Fibroblast of skin of scalp (primary cell): ENCODE results near the gene GAPT.
A peak's percentile ranks its signal among the peaks of the same experiment; 100 is the strongest.

Experiments
- DNase-seq: peaks from one replicate; pipeline ENCODE4 v3.0.0-alpha.2; 2013

Gene GAPT

GRCh38 chr5:58462154-58462553, 29.1 kb upstream of the GAPT start:
- DNase-seq: peak; percentile 20

GRCh38 chr5:58462623-58463230, 28.5 kb upstream of the GAPT start:
- DNase-seq: peak; percentile 75

GRCh38 chr5:58466939-58467338, 24.3 kb upstream of the GAPT start:
- DNase-seq: peak; percentile 72

- no peak for DNase-seq
Observed at GRCh38 chr5:58469896-58470295, 21.3 kb upstream of the GAPT start.

- no peak for DNase-seq
Observed at GRCh38 chr5:58475404-58475803, 15.8 kb upstream of the GAPT start.

- no peak for DNase-seq
Observed at GRCh38 chr5:58477760-58478376, 13.4 kb upstream of the GAPT start.

- DNase-seq: no peak
Observed at GRCh38 chr5:58481066-58481676, 10.1 kb upstream of the GAPT start.

GRCh38 chr5:58481828-58482227, 9.4 kb upstream of the GAPT start:
- DNase-seq: no peak

- DNase-seq: no peak
Observed at GRCh38 chr5:58482536-58482935, 8.7 kb upstream of the GAPT start.

GRCh38 chr5:58484505-58484904, 6.7 kb upstream of the GAPT start:
- DNase-seq: no peak

GRCh38 chr5:58486290-58486689, 4.9 kb upstream of the GAPT start:
- no peak for DNase-seq

- DNase-seq: no peak
Observed at GRCh38 chr5:58490402-58491050, 709 bp upstream of the GAPT start.

GRCh38 chr5:58493141-58493540, 1.9 kb downstream of the GAPT start:
- no peak for DNase-seq

GRCh38 chr5:58496488-58496887, 5.3 kb downstream of the GAPT start:
- no peak for DNase-seq

- DNase-seq: no peak
Observed at GRCh38 chr5:58497386-58497785, 6.2 kb downstream of the GAPT start.

- DNase-seq: no peak
Observed at GRCh38 chr5:58497921-58498320, 6.7 kb downstream of the GAPT start.

- peak; percentile 34 for DNase-seq
Observed at GRCh38 chr5:58498340-58498942, 7.2 kb downstream of the GAPT start.

GRCh38 chr5:58499231-58499630, 8.0 kb downstream of the GAPT start:
- DNase-seq: no peak

- no peak for DNase-seq
Observed at GRCh38 chr5:58499941-58500340, 8.7 kb downstream of the GAPT start.

GRCh38 chr5:58501778-58502417, 10.7 kb downstream of the GAPT start:
- peak; percentile 9 for DNase-seq

GRCh38 chr5:58503390-58504046, 12.3 kb downstream of the GAPT start:
- no peak for DNase-seq

GRCh38 chr5:58504766-58505165, 13.5 kb downstream of the GAPT start:
- DNase-seq: no peak
